SIG-M5 (cell line): Measurements from ENCODE around the gene VSNL1.

Experiments
- DNase-seq: peaks from one replicate; lab custom pipeline; 2025; lab: John Stamatoyannopoulos, UW

The VSNL1 gene

DNA sequence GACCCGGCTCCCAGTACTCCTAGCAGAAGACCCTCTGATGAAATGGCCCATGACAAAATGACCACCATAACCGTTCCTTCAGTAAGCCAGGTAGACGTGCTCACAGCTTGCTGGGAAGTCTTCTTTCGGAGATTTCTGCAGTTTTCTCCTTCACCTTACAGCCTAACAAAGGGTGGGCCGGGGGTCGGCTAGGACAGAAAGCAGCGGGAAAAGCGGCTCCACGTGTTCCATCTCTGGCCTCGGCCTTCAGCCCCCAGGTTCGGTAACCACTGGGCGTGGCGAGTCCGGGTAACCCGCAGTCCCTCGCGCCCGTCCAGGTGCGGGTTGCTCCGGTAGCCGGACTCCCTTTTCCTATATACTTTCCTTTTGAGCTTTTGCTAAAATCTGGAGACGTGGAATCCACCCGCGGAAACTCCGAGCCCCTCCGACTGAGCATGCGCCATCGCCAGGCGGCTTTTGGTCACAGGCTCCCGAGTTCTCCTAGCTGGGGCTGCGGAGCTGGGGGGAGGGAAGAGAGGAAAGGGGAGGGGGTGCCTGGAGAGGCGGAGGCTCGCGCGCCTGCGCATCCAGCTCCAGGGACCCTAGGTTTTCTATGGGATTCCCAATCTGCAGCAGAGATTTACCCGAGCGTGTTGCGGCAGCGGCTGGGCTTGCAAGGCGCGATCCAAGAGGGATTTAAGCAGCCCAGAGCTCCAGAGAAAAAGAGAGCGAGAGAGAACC lies at the start of gene VSNL1:
VSNL1 (plus strand) TSS at position 604 of the 720 bp plus-strand sequence. CDS start 51,379 bp downstream, outside the sequence.
- no peak for DNase-seq

DNA sequence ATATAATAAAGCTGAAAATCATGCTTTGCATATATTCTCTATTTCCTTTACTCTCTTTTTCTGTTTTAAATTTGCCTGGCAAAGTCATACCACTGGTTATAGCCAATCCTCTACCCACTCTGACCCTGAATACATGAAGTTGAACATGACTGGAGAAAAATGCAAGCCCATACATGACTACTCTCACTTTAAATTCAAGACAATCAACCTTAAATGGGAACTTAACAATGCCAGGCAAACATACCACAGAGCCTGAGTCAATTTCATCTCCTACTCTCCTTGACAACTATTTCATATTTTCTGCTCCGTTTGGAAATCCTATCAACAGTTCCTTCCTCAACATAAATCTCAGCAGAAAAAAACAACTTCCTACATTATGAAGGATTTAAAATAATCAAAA lies 44.9 kb upstream of the VSNL1 start:
- no peak for DNase-seq

- DNase-seq = no peak
Measured at GRCh38 chr2:17497718-17498117, 42.8 kb upstream of the VSNL1 start.

DNA sequence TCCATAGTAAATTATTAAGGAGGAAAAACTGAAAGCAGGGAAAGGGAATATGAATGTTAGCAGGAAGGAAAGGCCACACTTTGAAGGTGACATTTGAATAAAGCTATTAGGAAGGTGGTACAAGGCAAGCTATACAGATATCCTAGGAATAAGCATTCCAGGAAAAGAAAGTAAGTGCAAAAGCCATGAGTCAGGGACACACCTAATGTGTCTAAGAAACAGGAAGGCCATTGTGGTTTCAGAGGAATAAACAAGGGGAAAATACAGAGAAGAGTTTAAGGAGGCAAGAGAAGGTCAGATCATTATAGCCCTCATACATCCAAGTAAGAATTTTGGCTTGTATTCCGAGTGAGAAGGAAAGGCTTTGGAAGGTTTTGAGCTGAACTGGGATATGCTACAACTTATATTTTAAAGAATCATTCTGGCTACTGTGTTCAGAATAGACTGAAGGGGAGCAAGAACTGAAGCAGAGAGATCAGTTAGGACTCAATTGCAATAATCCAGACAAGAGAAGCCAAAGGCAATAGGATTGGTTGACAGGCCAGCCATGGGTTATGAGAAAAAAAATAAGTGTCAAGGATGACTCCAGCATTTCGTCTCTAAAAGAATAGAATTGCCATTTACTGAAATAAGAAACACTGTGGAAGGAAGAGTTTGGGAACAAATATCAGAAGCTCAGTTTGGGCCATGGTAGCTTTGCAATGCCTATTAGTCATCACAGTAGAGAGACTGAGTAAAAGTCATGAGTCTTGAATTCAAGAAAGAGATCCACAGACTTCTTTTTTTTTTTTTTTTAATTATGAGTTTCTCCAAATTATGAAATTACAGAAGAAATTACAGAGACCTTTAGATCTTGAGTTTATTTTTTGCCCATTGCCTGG lies 33.5 kb upstream of the VSNL1 start:
- DNase-seq = no peak

DNA sequence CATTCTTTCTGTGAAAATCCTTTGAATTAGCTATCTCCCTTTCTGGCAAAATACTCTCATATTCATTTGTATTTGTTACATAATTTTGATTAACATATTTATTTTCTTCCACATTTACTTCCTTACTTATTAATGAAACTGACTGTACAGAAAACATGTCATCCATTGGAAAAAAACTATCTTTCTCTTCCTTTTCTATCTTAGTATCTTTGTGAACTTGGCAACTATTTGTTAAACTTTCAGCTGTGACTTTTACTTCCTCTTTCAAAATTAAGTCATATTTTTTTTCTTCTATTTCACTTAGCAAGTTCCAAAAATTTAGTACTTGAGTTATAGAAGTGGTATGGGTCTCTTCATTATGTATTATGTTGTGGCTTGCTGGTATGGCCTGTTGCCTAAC lies 24.8 kb upstream of the VSNL1 start:
- DNase-seq = peak; percentile 32

DNA sequence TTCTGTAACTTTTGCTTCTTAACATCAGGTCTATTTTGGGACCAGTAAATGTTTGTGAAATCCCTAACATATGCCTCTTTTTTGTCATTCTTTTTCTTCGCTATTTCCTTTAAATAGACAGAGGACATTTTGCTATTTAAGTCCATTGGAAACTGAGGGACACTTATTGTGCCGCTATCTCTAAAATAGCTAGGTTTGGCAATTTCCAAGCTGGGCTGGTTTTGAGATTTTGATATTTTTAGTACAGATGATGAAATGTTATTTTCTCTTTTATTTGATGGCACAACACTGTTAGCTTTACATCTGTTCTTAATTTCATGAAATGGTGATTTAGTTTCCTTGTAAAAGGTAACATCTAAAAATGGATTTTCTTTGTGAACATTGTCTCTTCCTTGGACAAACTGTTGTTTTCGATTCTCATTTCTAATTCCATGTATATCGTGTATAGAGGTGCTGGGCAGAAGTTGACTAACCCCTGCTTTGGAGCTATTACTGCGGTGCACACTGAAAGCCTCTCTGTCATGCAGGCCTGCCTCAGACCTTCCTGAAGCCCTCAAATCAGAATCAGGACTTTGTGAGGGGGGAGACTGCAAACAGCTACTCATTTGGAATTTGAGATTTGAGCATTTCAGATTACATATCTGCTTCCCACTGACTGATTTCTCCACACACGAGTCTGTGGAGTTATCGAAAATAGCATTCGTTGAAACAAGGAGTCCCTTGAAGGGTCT lies 22.9 kb upstream of the VSNL1 start:
- no peak for DNase-seq

GRCh38 chr2:17518212-17519154 lies 22.0 kb upstream of the VSNL1 start, which contains the start of gene RAD51AP2:
TSS of gene RAD51AP2 (minus strand) at chr2:17518440. CDS start at chr2:17518415, 25 bp downstream.
- no peak for DNase-seq

GRCh38 chr2:17519486-17519885 lies 21.0 kb upstream of the VSNL1 start:
- DNase-seq = no peak

DNA sequence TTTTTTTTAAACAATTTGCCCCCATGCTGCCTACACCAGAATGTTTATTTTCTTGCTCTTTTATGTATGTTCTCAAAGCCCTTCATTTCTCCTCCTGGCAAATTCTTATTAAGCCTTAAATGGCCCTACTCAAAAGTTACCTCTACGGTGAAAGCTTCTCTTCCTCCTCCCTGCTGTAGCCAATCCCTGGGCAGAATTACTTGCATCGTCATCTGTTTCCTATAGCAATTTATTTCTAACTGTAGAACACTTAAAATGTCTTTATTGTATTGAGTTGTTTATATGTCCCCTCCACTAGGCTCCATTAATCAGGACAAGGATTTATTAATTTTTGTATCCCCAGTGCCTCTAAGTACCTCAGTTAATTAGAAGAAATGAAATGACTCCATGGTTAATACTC lies 19.7 kb upstream of the VSNL1 start:
- DNase-seq = no peak

DNA sequence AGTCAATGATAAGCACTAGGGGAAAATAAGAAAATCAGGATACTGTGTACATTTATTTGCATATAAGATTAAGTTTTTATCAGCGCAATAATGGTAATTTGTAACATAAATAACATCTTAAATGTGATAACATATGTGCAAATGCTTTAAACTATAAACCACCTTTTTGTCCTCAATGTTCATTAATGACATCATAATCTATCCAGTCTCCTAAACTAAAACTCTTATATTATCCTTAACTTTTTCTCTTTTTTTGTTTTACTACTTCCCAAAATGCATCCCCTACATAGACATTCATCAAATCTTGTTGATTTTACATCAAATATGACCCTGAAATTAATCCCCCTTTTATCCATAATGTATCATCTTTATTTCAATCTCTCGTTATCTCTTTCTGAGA lies 18.9 kb upstream of the VSNL1 start:
- DNase-seq = no peak

GRCh38 chr2:17522303-17522702 lies 18.2 kb upstream of the VSNL1 start:
- no peak for DNase-seq

GRCh38 chr2:17529771-17530170 lies 10.7 kb upstream of the VSNL1 start:
- DNase-seq = no peak

GRCh38 chr2:17533546-17533945 lies 7.0 kb upstream of the VSNL1 start:
- DNase-seq = no peak

- no peak for DNase-seq
Measured at GRCh38 chr2:17536416-17536815, 4.1 kb upstream of the VSNL1 start.

- DNase-seq = no peak
Measured at GRCh38 chr2:17538022-17538843, 2.3 kb upstream of the VSNL1 start.

GRCh38 chr2:17538844-17539554 lies 1.5 kb upstream of the VSNL1 start:
- DNase-seq = no peak

DNA sequence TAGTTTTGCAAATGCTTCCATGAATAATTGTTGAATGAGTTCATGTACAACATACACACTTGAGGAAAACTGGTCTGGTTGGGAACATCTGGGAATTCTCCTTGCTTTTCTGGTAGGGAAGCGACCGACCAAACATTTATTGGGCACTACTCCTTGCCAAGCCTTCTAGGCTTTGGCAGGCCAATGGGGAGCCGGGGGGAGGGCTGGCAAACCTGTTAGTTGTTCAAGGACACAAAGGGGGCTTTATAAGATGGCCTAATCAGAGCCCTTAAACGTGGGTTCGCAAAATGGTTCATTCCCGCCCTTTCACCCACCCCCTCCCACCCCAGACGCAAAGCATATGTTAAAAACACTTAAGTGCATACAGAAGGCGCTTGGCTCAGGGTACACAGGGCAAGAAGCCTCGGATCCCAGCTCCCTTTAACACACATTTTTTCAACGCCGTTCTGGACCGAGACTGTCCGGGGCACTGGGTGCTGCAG lies 844 bp upstream of the VSNL1 start:
- DNase-seq = no peak

GRCh38 chr2:17540813-17541530 lies 476 bp downstream of the VSNL1 start:
- DNase-seq = no peak

DNA sequence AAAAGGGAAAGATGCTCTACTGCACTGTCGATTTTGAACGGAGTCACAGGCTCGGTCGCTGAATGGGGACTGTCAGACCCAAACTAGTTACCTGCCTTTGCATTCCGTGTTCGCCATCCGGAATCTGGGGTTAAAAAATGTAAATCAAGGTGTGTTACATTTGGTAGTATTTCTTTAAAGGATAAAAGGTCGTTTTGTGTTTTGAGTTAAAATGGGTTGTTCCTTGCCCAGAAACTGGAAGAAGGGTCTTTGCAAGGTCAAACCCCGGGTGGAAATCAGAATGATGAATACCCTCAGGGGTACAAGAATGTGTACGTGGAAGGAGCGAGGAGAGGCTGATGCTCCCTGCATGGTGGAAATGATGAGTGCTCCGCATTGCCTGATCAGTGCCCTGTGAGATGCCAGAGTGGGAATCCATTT lies 1.0 kb downstream of the VSNL1 start:
- DNase-seq = no peak
